GM21576 (cell line): ENCODE measurements around the gene KSR1.
"Not testable (repeated sequence)": the region's sequence is repeated elsewhere in the genome, so short reads cannot be mapped to it uniquely, and the experiment has no call there.

Experiments
- ATAC-seq: cut with Tn5 transposase; IDR thresholded peaks from one replicate; pipeline ENCODE4 v1.9.1; 2021; ENCODE audit warnings: mild to moderate bottlenecking, moderate library complexity; ENCODE audit not compliant: unreplicated experiment

KSR1 gene

GRCh38 chr17:27670791-27671590, 214.7 kb downstream of the KSR1 start:
- ATAC-seq: no peak

- no peak for ATAC-seq
These were observed 215.3 kb downstream of the KSR1 start for GRCh38 chr17:27671591-27671910.

- ATAC-seq: not testable (repeated sequence)
These were observed 215.8 kb downstream of the KSR1 start for GRCh38 chr17:27671977-27672480.

DNA sequence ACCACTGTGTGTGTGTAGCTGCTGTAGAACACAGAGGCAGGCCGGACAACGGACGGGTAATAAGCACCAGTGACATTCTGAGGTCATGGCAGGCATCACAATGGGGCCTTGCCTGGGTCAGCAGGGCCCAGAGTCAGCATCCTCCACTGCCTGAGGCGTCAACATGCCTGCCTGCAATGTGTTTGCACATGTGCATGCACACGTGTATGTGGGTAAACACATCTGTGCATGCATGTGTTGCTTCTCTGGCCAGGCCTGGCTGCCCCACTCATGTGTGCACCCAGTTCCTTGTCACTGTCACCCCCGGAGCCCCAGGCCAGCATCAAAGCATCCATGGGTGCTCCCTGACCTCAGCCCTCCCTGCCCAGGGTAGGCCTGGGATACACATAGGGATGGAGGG, 218.1 kb downstream of the KSR1 start:
- no peak for ATAC-seq
